Prostate gland (tissue), 2 donors: Measurements from ENCODE around the gene NR2E3. TPM values are rescaled to one million over a fixed set of nuclear protein-coding genes. Genes with fewer than 3 reads are reported as not detected.

Experiments
- DNase-seq: peaks from one replicate; pipeline ENCODE4 v3.0.0-alpha.2; 2019; ENCODE audit warnings: low spot score
- H3K27ac ChIP-seq, 2 donors: fragments of 200-600 bp; sonication (generic); 2 replicates each; pipeline ENCODE4 v1.5.1; 2017 to 2019
- H3K27me3 ChIP-seq: fragments of 200-600 bp; sonication (generic); replicated peaks from 2 replicates; pipeline ENCODE4 v1.5.1; 2019; ENCODE audit not compliant: insufficient read depth
- H3K36me3 ChIP-seq, 2 donors: fragments of 200-600 bp; sonication (generic); 1 replicate in 1 of 2; 2 replicates in 1 of 2; pipeline versions ENCODE4 v1.5.1 to v1.8.1; 2017 to 2019
- H3K4me1 ChIP-seq: fragments of 200-600 bp; sonication (generic); replicated peaks from 2 replicates; pipeline ENCODE4 v1.5.1; 2019
- H3K4me3 ChIP-seq, 2 donors: fragments of 200-600 bp; sonication (generic); 2 replicates each; pipeline ENCODE4 v1.5.1; 2017 to 2019
- H3K9me3 ChIP-seq: fragments of 200-600 bp; sonication (generic); 2 replicates; pipeline ENCODE4 v1.5.1; 2017
- CTCF ChIP-seq, 4 experiments: fragments of 200-600 bp in 2 of 4; fragments of 450-650 bp in 2 of 4; sonication (generic) in 2 of 4; IDR thresholded peaks; 1 replicate in 3 of 4; 2 replicates in 1 of 4; pipeline ENCODE4 v1.5.1; 2016 to 2019; ENCODE audit warnings: antibody characterized with exemption in 4 of 4, mild to moderate bottlenecking in 2 of 4, moderate library complexity in 2 of 4
- POLR2A ChIP-seq: fragments of 450-650 bp; IDR thresholded peaks from one replicate; pipeline ENCODE4 v1.6.1; 2016; ENCODE audit warnings: antibody characterized with exemption, mild to moderate bottlenecking
- POLR2AphosphoS5 ChIP-seq: sonication (generic); formaldehyde crosslinking; IDR thresholded peaks from one replicate; pipeline ENCODE4 v1.6.1; 2017; ENCODE audit warnings: antibody characterized with exemption
- WGBS: methylation state at CpG from one replicate; pipeline ENCODE4 v1.1.5; 2018; 5-methylcytosine and 5-hydroxymethylcytosine counted together
- intact Hi-C: fragments of 100-400 bp; cut with DNase I; formaldehyde crosslinking; loops from one replicate; pipeline ENCODE4 v1.14.2; 2022
- total RNA-seq, 2 donors: library from RNA; depleted of rRNA; stranded (reverse); fragments of >200 nt; gene quantifications; one replicate each; pipeline ENCODE4 v1.1.0, GENCODE V29; 2016

Gene NR2E3
- total RNA-seq, 2 donors from 2014 or later = 0.51 to 2.1 TPM

GRCh38 chr15:71790081-71790480 is 20.3 kb upstream of the NR2E3 start:
- H3K9me3 ChIP-seq = no peaks in the 10 kb centered on the region
- H3K27ac ChIP-seq = no peak overlapping the region
- TF ChIP-seq POLR2A (no peak), POLR2AphosphoS5 (no peak), CTCF (IDR thresholded peaks at IDR 0.05) (no peak)
- H3K4me1 ChIP-seq = no peaks in the 10 kb centered on the region
- intact Hi-C loops = no loop called here
- no peak for DNase-seq
- 63% methylated on average over 10 of the region's 10 CpGs for WGBS
- no peaks in the 10 kb centered on the region for H3K36me3 ChIP-seq
- no peak overlapping the region for H3K4me3 ChIP-seq
- no peaks in the 10 kb centered on the region for H3K27me3 ChIP-seq

DNA sequence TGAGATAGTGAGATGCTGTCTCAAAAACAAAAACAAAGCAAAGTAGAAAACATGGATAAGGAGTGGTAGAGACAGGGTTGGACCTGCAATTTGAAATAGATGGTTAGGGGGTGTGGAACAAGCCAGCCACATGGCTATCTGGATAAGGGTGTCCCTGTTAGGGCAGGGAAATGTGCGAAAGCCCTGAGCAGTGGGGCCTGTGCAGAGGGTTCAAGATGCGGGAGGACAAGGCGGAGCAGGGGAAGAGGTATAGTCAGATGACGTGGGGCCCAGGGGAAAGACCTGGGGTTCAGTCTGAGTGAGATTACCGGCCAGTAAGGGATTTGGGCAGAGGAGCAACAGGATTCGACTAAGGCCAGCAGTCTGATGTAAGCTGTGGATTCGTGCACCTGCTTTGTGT is 18.4 kb upstream of the NR2E3 start:
- H3K27ac ChIP-seq = no peak overlapping the region
- TF ChIP-seq CTCF (IDR thresholded peaks at IDR 0.05) = no peak
- TF ChIP-seq POLR2A = no peak
- WGBS = 95% methylated on average over 7 of the region's 7 CpGs
- no peaks in the 10 kb centered on the region for H3K27me3 ChIP-seq
- intact Hi-C loops = no loop called here
- H3K9me3 ChIP-seq = no peaks in the 10 kb centered on the region
- H3K4me1 ChIP-seq = no peaks in the 10 kb centered on the region
- DNase-seq = no peak
- no peak overlapping the region for H3K4me3 ChIP-seq
- H3K36me3 ChIP-seq = no peaks in the 10 kb centered on the region

DNA sequence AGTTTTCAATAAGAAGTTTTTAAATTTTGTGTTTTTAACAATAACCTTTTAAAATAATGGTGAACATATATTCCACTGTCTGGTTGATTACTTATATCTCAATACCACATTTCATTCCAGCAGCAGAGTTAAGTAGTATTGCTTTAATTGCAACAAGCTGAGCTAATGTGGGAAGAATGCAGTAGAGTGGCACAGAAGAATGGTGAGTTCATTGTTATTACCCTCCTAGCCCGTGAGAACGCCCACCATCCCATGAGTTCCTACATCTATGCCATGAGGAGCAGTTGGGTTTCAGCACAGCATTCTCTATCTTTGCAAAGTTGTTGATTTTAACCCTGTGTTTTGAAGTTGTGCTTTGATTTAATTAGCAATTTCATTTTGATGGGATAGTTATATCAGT is 17.8 kb upstream of the NR2E3 start:
- no peaks in the 10 kb centered on the region for H3K4me1 ChIP-seq
- whole genome bisulfite sequencing = 28% methylated on average over 2 of the region's 2 CpGs
- no peak overlapping the region for H3K4me3 ChIP-seq
- H3K27ac ChIP-seq = no peak overlapping the region
- no peaks in the 10 kb centered on the region for H3K9me3 ChIP-seq
- no peaks in the 10 kb centered on the region for H3K36me3 ChIP-seq
- intact Hi-C loops = no loop called here
- no peak for DNase-seq
- H3K27me3 ChIP-seq = no peaks in the 10 kb centered on the region
- TF ChIP-seq POLR2AphosphoS5 (no peak), CTCF (IDR thresholded peaks at IDR 0.05) (no peak), POLR2A (no peak)

- no peaks in the 10 kb centered on the region for H3K4me1 ChIP-seq
- intact Hi-C loops = no loop called here
- TF ChIP-seq POLR2AphosphoS5 = no peak
- no peak for TF ChIP-seq POLR2A
- no peak for TF ChIP-seq CTCF (IDR thresholded peaks at IDR 0.05)
- DNase-seq = no peak
- H3K36me3 ChIP-seq = no peaks in the 10 kb centered on the region
- no peak overlapping the region for H3K27ac ChIP-seq
- WGBS = 83% methylated on average over 6 of the region's 6 CpGs
- H3K4me3 ChIP-seq = no peak overlapping the region
- no peaks in the 10 kb centered on the region for H3K9me3 ChIP-seq
- H3K27me3 ChIP-seq = no peaks in the 10 kb centered on the region
These were observed 11.7 kb upstream of the NR2E3 start for GRCh38 chr15:71798641-71799040.

DNA sequence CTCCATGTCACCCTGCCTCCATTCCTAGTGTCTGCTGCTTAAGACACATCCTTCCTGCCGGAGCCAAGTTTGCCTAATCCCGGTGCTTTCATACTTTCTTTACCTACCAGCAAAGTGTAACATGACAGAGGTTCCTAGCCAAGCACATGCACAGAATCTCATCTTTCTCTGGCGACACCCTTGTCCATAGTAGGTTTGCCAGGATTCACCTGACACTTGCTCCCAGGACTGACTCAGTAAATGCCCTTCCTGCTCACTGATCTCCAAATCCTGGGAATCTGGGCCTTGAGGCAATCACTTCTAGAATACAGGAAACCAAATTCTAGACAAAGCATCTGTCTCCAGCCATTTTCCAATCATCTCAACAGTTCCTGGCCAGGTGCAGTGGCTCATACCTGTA is 10.2 kb upstream of the NR2E3 start:
- H3K4me3 ChIP-seq = no peak overlapping the region
- H3K9me3 ChIP-seq = no peaks in the 10 kb centered on the region
- no peaks in the 10 kb centered on the region for H3K36me3 ChIP-seq
- 92% methylated on average over 3 of the region's 3 CpGs for WGBS
- H3K4me1 ChIP-seq = no peaks in the 10 kb centered on the region
- intact Hi-C loops = loop anchor here (2.0 to 5.0 kb wide), 3 partner anchors 58 to 413 kb away; no protein-coding TSS in a partner anchor
- H3K27ac ChIP-seq = no peak overlapping the region
- TF ChIP-seq POLR2A = no peak
- no peak for TF ChIP-seq POLR2AphosphoS5
- DNase-seq = no peak
- H3K27me3 ChIP-seq = no peaks in the 10 kb centered on the region
